NK-92 treated with Interleukin-12 subunit alpha and Interleukin-12 subunit beta, amount 100 ng/mL, for 24 hours (cell line): ENCODE results near the gene DAB2.

Experiments used
- DNase-seq: peaks from one replicate; lab custom pipeline; 2025; lab: John Stamatoyannopoulos, UW

Gene DAB2

GRCh38 chr5:39424736-39425637 is at the start of gene DAB2:
Gene DAB2, minus strand, starts transcription at chr5:39424980. Its CDS starts 30,660 bp downstream, at chr5:39394320.
- no peak for DNase-seq

GRCh38 chr5:39473156-39473775 is 48.5 kb upstream of the DAB2 start:
- no peak for DNase-seq

- no peak for DNase-seq
Observed at GRCh38 chr5:39471836-39472508, 47.2 kb upstream of the DAB2 start.

- DNase-seq: no peak
Observed at GRCh38 chr5:39470811-39471210, 46.0 kb upstream of the DAB2 start.

- no peak for DNase-seq
Observed at GRCh38 chr5:39469777-39470415, 45.1 kb upstream of the DAB2 start.

GRCh38 chr5:39469176-39469575 is 44.4 kb upstream of the DAB2 start:
- no peak for DNase-seq

GRCh38 chr5:39466846-39467245 is 42.1 kb upstream of the DAB2 start:
- DNase-seq: no peak

GRCh38 chr5:39465843-39466242 is 41.1 kb upstream of the DAB2 start:
- DNase-seq: no peak

- DNase-seq: no peak
Observed at GRCh38 chr5:39465097-39465496, 40.3 kb upstream of the DAB2 start.

GRCh38 chr5:39464088-39464487 is 39.3 kb upstream of the DAB2 start:
- no peak for DNase-seq

GRCh38 chr5:39462211-39462610 is 37.4 kb upstream of the DAB2 start:
- no peak for DNase-seq

GRCh38 chr5:39461007-39461682 is 36.4 kb upstream of the DAB2 start:
- DNase-seq: no peak

- DNase-seq: no peak
Observed at GRCh38 chr5:39459907-39460306, 35.1 kb upstream of the DAB2 start.

- no peak for DNase-seq
Observed at GRCh38 chr5:39459071-39459470, 34.3 kb upstream of the DAB2 start.

GRCh38 chr5:39455645-39456044 is 30.9 kb upstream of the DAB2 start:
- no peak for DNase-seq

GRCh38 chr5:39453606-39454005 is 28.8 kb upstream of the DAB2 start:
- DNase-seq: no peak

GRCh38 chr5:39452846-39453245 is 28.1 kb upstream of the DAB2 start:
- no peak for DNase-seq

- DNase-seq: no peak
Observed at GRCh38 chr5:39451276-39451941, 26.6 kb upstream of the DAB2 start.

- no peak for DNase-seq
Observed at GRCh38 chr5:39450487-39450886, 25.7 kb upstream of the DAB2 start.

- no peak for DNase-seq
Observed at GRCh38 chr5:39449591-39449990, 24.8 kb upstream of the DAB2 start.

GRCh38 chr5:39448506-39449128 is 23.8 kb upstream of the DAB2 start:
- DNase-seq: no peak
